Smooth muscle cell (in vitro differentiated cells): ENCODE measurements around the gene ZFP2. TPM values are rescaled to one million over a fixed set of nuclear protein-coding genes. Genes with fewer than 3 reads are reported as not detected.
A peak's percentile ranks its signal among the peaks of the same experiment; 100 is the strongest.

Source experiments
- DNase-seq: peaks from one replicate; lab custom pipeline; 2025; ENCODE audit not compliant: unreplicated experiment; lab: John Stamatoyannopoulos, UW
- H2AFZ ChIP-seq: fragments of 200-600 bp; sonication (generic); 2 replicates; pipeline ENCODE4 v1.6.0; 2016; ENCODE audit warnings: antibody characterized with exemption, low read depth, mild to moderate bottlenecking
- H3F3A ChIP-seq: fragments of 200-600 bp; sonication (generic); 2 replicates; pipeline ENCODE4 v1.6.0; 2017; ENCODE audit warnings: antibody characterized with exemption, low read depth
- H3K27ac ChIP-seq: fragments of 200-600 bp; sonication (generic); 2 replicates; pipeline ENCODE4 v1.5.1; 2016; ENCODE audit warnings: low read depth, mild to moderate bottlenecking
- H3K27me3 ChIP-seq: fragments of 200-600 bp; sonication (generic); 2 replicates; pipeline ENCODE4 v1.6.1; 2016; ENCODE audit warnings: low read depth, mild to moderate bottlenecking
- H3K36me3 ChIP-seq: fragments of 200-600 bp; sonication (generic); 2 replicates; pipeline ENCODE4 v1.5.1; 2016; ENCODE audit warnings: low read depth
- H3K4me1 ChIP-seq: fragments of 200-600 bp; sonication (generic); 2 replicates; pipeline ENCODE4 v1.5.1; 2016; ENCODE audit warnings: low read depth
- H3K4me2 ChIP-seq: fragments of 200-600 bp; sonication (generic); 2 replicates; pipeline ENCODE4 v1.6.0; 2016; ENCODE audit warnings: mild to moderate bottlenecking
- H3K4me3 ChIP-seq: fragments of 200-600 bp; sonication (generic); 2 replicates; pipeline ENCODE4 v1.5.1; 2016; ENCODE audit warnings: mild to moderate bottlenecking
- H3K79me2 ChIP-seq: fragments of 200-600 bp; sonication (generic); 2 replicates; pipeline ENCODE4 v1.6.0; 2016; ENCODE audit warnings: low read depth, mild to moderate bottlenecking
- H3K9ac ChIP-seq: fragments of 200-600 bp; sonication (generic); 2 replicates; pipeline ENCODE4 v1.6.0; 2016; ENCODE audit warnings: low read depth
- H3K9me3 ChIP-seq: fragments of 200-600 bp; sonication (generic); replicated peaks from 2 replicates; pipeline ENCODE4 v1.5.1; 2016; ENCODE audit warnings: low read depth
- H4K20me1 ChIP-seq: fragments of 200-600 bp; sonication (generic); 2 replicates; pipeline ENCODE4 v1.6.0; 2016; ENCODE audit warnings: low read depth
- WGBS: methylation state at CpG from one replicate; pipeline ENCODE4 v1.1.7; 2016; ENCODE audit warnings: low lambda C conversion rate; 5-methylcytosine and 5-hydroxymethylcytosine counted together
- polyA plus RNA-seq: library from polyadenylated mRNA; unstranded; fragments of >200 nt; fragmentation: Nextera tagmentation; extraction: Ambion mirVana; gene quantifications from 2 replicates; pipeline ENCODE4 v1.2.1, GENCODE V29; 2016
- total RNA-seq: library from RNA; depleted of rRNA; stranded (reverse); fragments of >200 nt; gene quantifications from 2 replicates; pipeline ENCODE4 v1.2.3, GENCODE V29; 2014
- TF ChIP-seq, protein P1 (sequence below): fragments of 200-600 bp; sonication (generic); IDR thresholded peaks from 2 replicates; pipeline ENCODE4 v1.5.1; 2017; ENCODE audit warnings: borderline replicate concordance, mild to moderate bottlenecking, antibody characterized with exemption; ENCODE audit not compliant: insufficient read depth, poor library complexity, severe bottlenecking

Gene ZFP2
- total and polyA plus RNA-seq, 2 experiments from 2014 or later, result 3.2 to 5.8 TPM

DNA sequence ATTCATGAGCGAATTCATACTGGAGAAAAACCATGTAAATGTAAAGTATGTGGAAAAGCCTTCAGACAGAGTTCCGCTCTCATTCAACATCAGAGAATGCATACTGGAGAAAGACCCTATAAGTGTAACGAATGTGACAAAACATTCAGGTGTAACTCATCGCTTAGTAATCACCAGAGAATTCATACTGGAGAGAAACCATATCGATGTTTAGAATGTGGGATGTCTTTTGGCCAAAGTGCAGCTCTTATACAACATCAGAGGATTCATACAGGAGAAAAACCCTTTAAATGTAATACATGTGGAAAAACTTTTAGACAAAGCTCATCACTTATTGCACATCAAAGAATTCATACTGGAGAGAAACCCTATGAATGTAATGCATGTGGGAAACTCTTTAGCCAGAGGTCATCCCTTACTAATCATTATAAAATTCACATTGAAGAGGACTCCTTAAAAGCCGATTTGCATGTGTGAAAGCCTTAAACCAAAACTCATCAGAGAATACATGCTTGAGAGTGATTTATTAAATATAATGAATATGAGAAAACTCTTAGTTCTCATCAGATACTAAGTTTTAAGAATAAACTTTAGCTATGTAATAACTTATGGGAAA is 11.8 kb upstream of the ZFP2 start:
- peaks cover 70% of the 10 kb centered on the region for H3K36me3 ChIP-seq
- H3K4me3 ChIP-seq, result peak overlapping the region; percentile 5
- no peak for DNase-seq
- no peak overlapping the region for H3K27ac ChIP-seq
- no peaks in the 10 kb centered on the region for H3F3A ChIP-seq
- no peak overlapping the region for H2AFZ ChIP-seq
- TF ChIP-seq, protein P1, sequence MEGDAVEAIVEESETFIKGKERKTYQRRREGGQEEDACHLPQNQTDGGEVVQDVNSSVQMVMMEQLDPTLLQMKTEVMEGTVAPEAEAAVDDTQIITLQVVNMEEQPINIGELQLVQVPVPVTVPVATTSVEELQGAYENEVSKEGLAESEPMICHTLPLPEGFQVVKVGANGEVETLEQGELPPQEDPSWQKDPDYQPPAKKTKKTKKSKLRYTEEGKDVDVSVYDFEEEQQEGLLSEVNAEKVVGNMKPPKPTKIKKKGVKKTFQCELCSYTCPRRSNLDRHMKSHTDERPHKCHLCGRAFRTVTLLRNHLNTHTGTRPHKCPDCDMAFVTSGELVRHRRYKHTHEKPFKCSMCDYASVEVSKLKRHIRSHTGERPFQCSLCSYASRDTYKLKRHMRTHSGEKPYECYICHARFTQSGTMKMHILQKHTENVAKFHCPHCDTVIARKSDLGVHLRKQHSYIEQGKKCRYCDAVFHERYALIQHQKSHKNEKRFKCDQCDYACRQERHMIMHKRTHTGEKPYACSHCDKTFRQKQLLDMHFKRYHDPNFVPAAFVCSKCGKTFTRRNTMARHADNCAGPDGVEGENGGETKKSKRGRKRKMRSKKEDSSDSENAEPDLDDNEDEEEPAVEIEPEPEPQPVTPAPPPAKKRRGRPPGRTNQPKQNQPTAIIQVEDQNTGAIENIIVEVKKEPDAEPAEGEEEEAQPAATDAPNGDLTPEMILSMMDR, result no peak
- H3K27me3 ChIP-seq, result no peaks in the 10 kb centered on the region
- H3K4me1 ChIP-seq, result no peaks in the 10 kb centered on the region
- no peaks in the 10 kb centered on the region for H3K79me2 ChIP-seq
- 97% methylated on average over 6 of the region's 6 CpGs for WGBS
- no peak overlapping the region for H3K9ac ChIP-seq
- peaks cover 65% of the 10 kb centered on the region for H3K9me3 ChIP-seq
- no peaks in the 10 kb centered on the region for H4K20me1 ChIP-seq
- H3K4me2 ChIP-seq, result no peak overlapping the region

DNA sequence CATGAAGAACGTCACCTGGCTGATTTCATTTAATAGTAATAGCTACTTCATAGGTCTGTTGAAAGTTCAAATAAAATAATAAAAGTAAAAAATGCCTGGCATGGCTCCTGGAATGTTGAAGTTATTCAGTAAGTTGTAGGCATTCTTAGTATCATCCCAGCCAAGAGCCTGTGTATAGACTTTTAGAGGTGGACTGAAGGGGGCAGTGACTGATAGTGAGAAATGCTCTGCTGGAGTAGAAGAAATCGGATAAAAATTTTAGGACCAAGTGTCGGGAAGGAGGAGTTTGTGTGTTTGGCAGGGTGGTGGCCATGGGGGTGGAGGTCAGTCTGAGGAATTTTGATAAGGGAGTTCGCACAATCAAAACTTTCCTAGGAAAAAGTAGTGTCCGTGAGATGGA is 3.6 kb downstream of the ZFP2 start:
- Histone ChIP-seq H3F3A (no peaks in the 10 kb centered on the region), H3K4me1 (no peaks in the 10 kb centered on the region), H4K20me1 (no peaks in the 10 kb centered on the region), H3K4me3 (no peak overlapping the region), H3K79me2 (no peaks in the 10 kb centered on the region), H3K36me3 (peaks cover 7% of the 10 kb centered on the region), H3K27ac (no peak overlapping the region), H3K4me2 (no peak overlapping the region), H3K27me3 (no peaks in the 10 kb centered on the region), H2AFZ (no peak overlapping the region), H3K9ac (no peak overlapping the region), H3K9me3 (peaks cover 3% of the 10 kb centered on the region)
- TF ChIP-seq, protein P1, result no peak
- DNase-seq, result no peak
- WGBS, result 94% methylated on average over 5 of the region's 5 CpGs

DNA sequence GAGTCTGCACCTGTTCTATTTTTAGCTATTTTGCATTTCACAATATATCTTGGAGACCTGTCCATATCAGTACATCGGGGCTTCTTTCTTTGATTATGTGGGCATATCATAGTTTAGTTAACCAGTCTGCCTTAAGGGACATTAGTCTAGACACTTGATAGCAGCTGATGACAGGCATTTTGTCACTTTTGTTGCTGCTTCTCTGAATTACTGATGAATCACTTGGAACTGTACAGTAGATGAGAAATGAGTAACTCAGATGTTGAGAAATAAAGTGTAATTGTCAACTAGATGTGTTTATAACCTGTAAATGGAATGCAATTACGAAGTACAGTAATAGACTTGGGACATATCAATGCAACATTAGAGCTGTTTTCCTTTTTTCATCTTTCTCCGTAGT is 7.1 kb downstream of the ZFP2 start:
- TF ChIP-seq, protein P1, result no peak
- Histone ChIP-seq H3K36me3 (peaks cover 16% of the 10 kb centered on the region), H3K4me1 (no peaks in the 10 kb centered on the region), H3K9me3 (peaks cover 7% of the 10 kb centered on the region), H3F3A (no peaks in the 10 kb centered on the region), H3K79me2 (no peaks in the 10 kb centered on the region), H3K4me3 (no peak overlapping the region), H4K20me1 (no peaks in the 10 kb centered on the region), H3K27me3 (no peaks in the 10 kb centered on the region), H3K9ac (no peak overlapping the region), H3K4me2 (no peak overlapping the region), H3K27ac (no peak overlapping the region), H2AFZ (no peak overlapping the region)
- 76% methylated on average over 3 of the region's 3 CpGs for WGBS
- DNase-seq, result no peak
